Activated CD4-positive, CD25-positive, alpha-beta regulatory T cell treated with anti-CD3 and anti-CD28 coated beads, Interleukin-2, amount 50 U/mL, for 16 hours (primary cell): ENCODE data around the gene CYP26C1.
A peak's percentile ranks its signal among the peaks of the same experiment; 100 is the strongest.

Source experiments
- DNase-seq: peaks from one replicate; pipeline ENCODE4 v3.0.0-alpha.2; 2020; ENCODE audit warnings: low read depth, low spot score

CYP26C1 gene

DNA sequence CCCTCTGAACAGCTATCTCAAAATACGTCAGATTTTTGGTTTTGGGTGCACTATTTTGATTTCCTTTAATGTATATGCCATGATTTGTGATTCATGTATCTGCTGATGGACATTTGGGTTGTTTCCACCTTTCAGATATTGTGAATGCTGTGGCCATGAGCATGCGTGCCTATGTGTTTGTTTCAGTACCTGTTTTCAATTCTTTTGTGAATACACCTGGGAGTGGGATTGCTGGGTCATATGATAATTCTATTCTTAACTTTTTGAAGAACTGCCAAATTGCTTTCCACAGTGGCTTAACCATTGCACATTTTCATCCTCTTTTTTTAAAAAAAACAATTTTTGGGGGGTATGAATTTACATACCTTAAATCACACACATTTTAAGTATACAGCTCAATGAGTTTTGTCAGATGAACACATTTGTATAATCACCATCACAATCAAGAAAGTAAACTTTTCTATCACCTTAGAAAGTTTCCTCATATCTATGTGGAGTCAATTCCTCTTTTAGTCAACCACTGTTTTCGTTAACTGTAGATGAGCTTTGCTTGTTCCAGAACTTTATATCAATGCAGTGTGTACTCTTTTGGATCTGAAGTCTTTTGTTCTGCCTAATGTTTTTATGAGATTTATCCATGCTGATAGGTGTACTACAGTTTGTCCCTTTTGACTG, 50.0 kb downstream of the CYP26C1 start:
- DNase-seq, result no peak

DNA sequence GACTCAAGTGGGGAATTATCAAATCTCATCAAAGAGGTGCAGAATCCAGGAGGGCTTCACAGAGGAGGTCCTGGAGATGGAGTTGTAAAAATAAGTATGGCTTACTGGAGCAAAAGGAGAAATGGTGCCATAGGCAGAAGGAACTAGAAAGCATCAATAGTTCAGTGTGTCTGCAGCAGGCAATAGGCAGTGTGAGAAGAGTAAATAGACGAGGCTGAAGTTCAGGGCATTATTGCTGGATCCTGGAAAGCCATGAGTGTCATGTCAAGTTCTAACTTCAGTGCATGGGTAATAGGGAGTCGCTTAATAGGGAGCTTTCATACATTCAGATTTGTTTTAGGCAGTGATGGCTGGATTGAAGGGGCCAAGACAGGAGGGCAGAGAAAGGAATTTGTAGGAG, 52.4 kb downstream of the CYP26C1 start:
- no peak for DNase-seq

GRCh38 chr10:93115661-93116383, 55.2 kb downstream of the CYP26C1 start:
- peak; percentile 57 for DNase-seq
